HepG2 (cell line): Measurements from ENCODE around the gene CHI3L1. TPM values are rescaled to one million over a fixed set of nuclear protein-coding genes. Genes with fewer than 3 reads are reported as not detected.

ENCODE experiments used
- ATAC-seq: fragments of 200-7000 bp; cut with Tn5 transposase; 3 replicates; pipeline ENCODE4 v1.9.1; 2020; ENCODE audit warnings: mild to moderate bottlenecking, moderate library complexity
- BruUV-seq: library from RNA; stranded (reverse); fragments of 400-500 nt; replicated peaks from 2 replicates; lab custom pipeline; 2021; lab: Mats Ljungman, UMichigan
- CTCF ChIA-PET: fragments of 300-600 bp; formaldehyde crosslinking; extraction: SDS; loops from one replicate; lab custom pipeline; 2021; ENCODE audit warnings: low total read pairs, inconsistent platforms, low intra/inter-chr PET ratio; lab: Yijun Ruan, JAX
- POLR2A ChIA-PET: fragments of 350-600 bp; sonication (Branson Sonifier 250); formaldehyde crosslinking; loops from one replicate; lab custom pipeline; 2020; ENCODE audit warnings: antibody characterized with exemption, inconsistent platforms; lab: Yijun Ruan, JAX
- DNase-seq: peaks from one replicate; pipeline ENCODE4 v3.0.0-alpha.2; 2015; ENCODE audit warnings: low spot score
- FAIRE-seq: peaks from 3 replicates; lab custom pipeline; 2011; peaks lifted over from hg19 to GRCh38; lab: Jason Lieb, UNC
- H2AFZ ChIP-seq: one replicate; pipeline ENCODE4 v1.6.1; 2011; ENCODE audit warnings: low read length, inconsistent platforms
- H3K27ac ChIP-seq: fragments of 300-600 bp; 3 replicates; pipeline ENCODE4 v1.8.0; 2011; ENCODE audit warnings: mixed run types, mild to moderate bottlenecking, mixed read lengths, low read length, inconsistent platforms; ENCODE audit not compliant: insufficient read depth; ENCODE audit errors: extremely low read length
- H3K27me3 ChIP-seq, 2 experiments: fragments of 200-600 bp in 1 of 2; 2 replicates in 1 of 2; 3 replicates in 1 of 2; pipeline versions ENCODE4 v1.6.0 to v1.8.0; 2011; ENCODE audit warnings: low read length in 2 of 2, mild to moderate bottlenecking in 2 of 2, moderate library complexity in 2 of 2, inconsistent platforms in 1 of 2; ENCODE audit not compliant: insufficient read depth in 2 of 2, control insufficient read depth in 1 of 2
- H3K36me3 ChIP-seq, 2 experiments: fragments of 200-600 bp in 1 of 2; replicated peaks in 1 of 2; 2 replicates in 1 of 2; 3 replicates in 1 of 2; pipeline versions ENCODE4 v1.5.1 to v1.8.0; 2011; ENCODE audit warnings: low read length in 2 of 2, inconsistent platforms in 1 of 2; ENCODE audit not compliant: insufficient read depth in 2 of 2, control insufficient read depth in 1 of 2
- H3K4me1 ChIP-seq: 2 replicates; pipeline ENCODE4 v1.5.1; 2012; ENCODE audit warnings: low read length, inconsistent platforms; ENCODE audit not compliant: insufficient read depth
- H3K4me2 ChIP-seq: 2 replicates; pipeline ENCODE4 v1.6.0; 2011; ENCODE audit warnings: low read depth, low read length, inconsistent platforms
- H3K4me3 ChIP-seq, 3 experiments: fragments of 200-600 bp in 1 of 3; sonication (generic), shearing (Covaris generic) in 1 of 3; replicated peaks in 1 of 3; 2 replicates each; pipeline ENCODE4 v1.5.1; 2011 to 2016; ENCODE audit warnings: low read length in 3 of 3, inconsistent platforms in 2 of 3, low read depth in 2 of 3, mild to moderate bottlenecking in 2 of 3, control low read depth in 1 of 3, mixed read lengths in 1 of 3; ENCODE audit not compliant: insufficient read depth in 1 of 3
- H3K79me2 ChIP-seq: one replicate; pipeline ENCODE4 v1.6.1; 2011; ENCODE audit warnings: low read length, inconsistent platforms; ENCODE audit not compliant: insufficient read depth
- H3K9ac ChIP-seq: 2 replicates; pipeline ENCODE4 v1.6.0; 2011; ENCODE audit warnings: mild to moderate bottlenecking, low read depth, low read length, inconsistent platforms; ENCODE audit not compliant: insufficient read depth
- H3K9me3 ChIP-seq: 2 replicates; pipeline ENCODE4 v1.5.1; 2012; ENCODE audit warnings: mild to moderate bottlenecking, low read length
- H4K20me1 ChIP-seq: 2 replicates; pipeline ENCODE4 v1.6.0; 2011; ENCODE audit warnings: inconsistent platforms, mild to moderate bottlenecking, low read length, moderate library complexity; ENCODE audit not compliant: insufficient read depth
- ARID2 ChIP-seq: sonication (generic); formaldehyde crosslinking; IDR thresholded peaks from 2 replicates; pipeline ENCODE4 v1.8.1; 2022; ENCODE audit warnings: mild to moderate bottlenecking, missing genetic modification reagents, borderline replicate concordance
- DZIP1 ChIP-seq: sonication (generic); formaldehyde crosslinking; IDR thresholded peaks from 2 replicates; pipeline ENCODE4 v1.5.0; 2020; ENCODE audit warnings: mild to moderate bottlenecking, missing genetic modification reagents
- HOXD1 ChIP-seq: sonication (generic); formaldehyde crosslinking; IDR thresholded peaks from 2 replicates; pipeline ENCODE4 v1.5.0; 2020; ENCODE audit warnings: missing genetic modification reagents
- NR3C1 ChIP-seq: sonication (generic); formaldehyde crosslinking; IDR thresholded peaks from 2 replicates; pipeline ENCODE4 v1.4.0; 2020; ENCODE audit warnings: missing genetic modification reagents
- PHF5A ChIP-seq: IDR thresholded peaks from one replicate; pipeline ENCODE4 v1.6.1; 2018; ENCODE audit warnings: low read depth, missing genetic modification reagents; ENCODE audit not compliant: unreplicated experiment
- ZBTB7A ChIP-seq: sonication (generic); formaldehyde crosslinking; IDR thresholded peaks from 2 replicates; pipeline ENCODE4 v1.8.0; 2022; ENCODE audit warnings: mild to moderate bottlenecking, missing genetic modification reagents
- ZFP41 ChIP-seq: sonication (generic); formaldehyde crosslinking; IDR thresholded peaks from 2 replicates; pipeline ENCODE4 v1.4.0; 2020; ENCODE audit warnings: mild to moderate bottlenecking, missing genetic modification reagents, borderline replicate concordance
- ZFP91 ChIP-seq: sonication (generic); formaldehyde crosslinking; IDR thresholded peaks from 2 replicates; pipeline ENCODE4 v1.9.0; 2022; ENCODE audit warnings: missing genetic modification reagents, mild to moderate bottlenecking, borderline replicate concordance
- ZNF234 ChIP-seq: sonication (generic); formaldehyde crosslinking; conservative IDR thresholded peaks from 2 replicates; pipeline ENCODE4 v1.5.1; 2020; ENCODE audit warnings: mild to moderate bottlenecking, missing genetic modification reagents
- ZNF33A ChIP-seq: sonication (generic); formaldehyde crosslinking; IDR thresholded peaks from 2 replicates; pipeline ENCODE4 v1.5.1; 2020; ENCODE audit warnings: missing genetic modification reagents, mild to moderate bottlenecking, moderate library complexity, borderline replicate concordance
- ZNF441 ChIP-seq: sonication (generic); formaldehyde crosslinking; IDR thresholded peaks from 2 replicates; pipeline ENCODE4 v1.7.0; 2021; ENCODE audit warnings: missing genetic modification reagents, borderline replicate concordance
- ZNF530 ChIP-seq: sonication (generic); formaldehyde crosslinking; IDR thresholded peaks from 2 replicates; pipeline ENCODE4 v1.5.0; 2020; ENCODE audit warnings: low read depth, mild to moderate bottlenecking, missing genetic modification reagents
- ZNF749 ChIP-seq: sonication (generic); formaldehyde crosslinking; IDR thresholded peaks from 2 replicates; pipeline ENCODE4 v1.8.0; 2022; ENCODE audit warnings: mild to moderate bottlenecking, missing genetic modification reagents, moderate library complexity, borderline replicate concordance
- ZNF768 ChIP-seq: sonication (generic); formaldehyde crosslinking; IDR thresholded peaks from 2 replicates; pipeline ENCODE4 v1.4.0; 2020; ENCODE audit warnings: missing genetic modification reagents
- WGBS: methylation state at CpG from one replicate; pipeline ENCODE4 v1.1.6; 2017; ENCODE audit warnings: low lambda C conversion rate; 5-methylcytosine and 5-hydroxymethylcytosine counted together
- in situ Hi-C: cut with HindIII; loops from 2 replicates; pipeline ENCODE4 v1.10.0; 2017; ENCODE audit warnings: low pct_unique_long_range_greater_than_20kb; ENCODE audit not compliant: extremely low pct_ligation_motif_present
- intact Hi-C: fragments of 100-400 bp; cut with micrococcal nuclease; formaldehyde crosslinking; loops from one replicate; pipeline ENCODE4 v1.10.0; 2022; ENCODE audit not compliant: unreplicated experiment
- polyA plus RNA-seq, 8 experiments: library from polyadenylated mRNA; depleted of rRNA in 3 of 8; stranded (reverse) in 7 of 8; unstranded in 1 of 8; fragments of >200 nt; fragmentation: Illumina TruSeq in 4 of 8; extraction: Trizol in 4 of 8; gene quantifications; 2 replicates each; pipeline versions ENCODE4 v1.2.1 to v1.2.3, GENCODE V29; 2011 to 2016; ENCODE audit warnings: low read depth in 4 of 8, missing spikeins in 1 of 8, mixed read lengths in 1 of 8; ENCODE audit not compliant: insufficient read depth in 1 of 8
- total RNA-seq, 5 experiments: library from RNA; depleted of rRNA; stranded (reverse); fragments of >200 nt; fragmentation: Illumina TruSeq; extraction: Trizol; gene quantifications; 2 replicates each; pipeline ENCODE4 v1.2.3, GENCODE V29; 2016; ENCODE audit warnings: low read depth in 1 of 5

CHI3L1 gene
- total and polyA plus RNA-seq, 2 of the 13 experiments (the other 11 are each of a cell fraction or from before 2014, with no cell fraction given) = 0.09 to 0.13 TPM

- ATAC-seq (no peak), DNase-seq (no peak), FAIRE-seq (no peak)
- Histone ChIP-seq H3K27ac (no peak overlapping the region), H3K36me3 (no peaks in the 10 kb centered on the region), H3K4me3 (no peak overlapping the region), H3K9me3 (no peaks in the 10 kb centered on the region), H4K20me1 (0 out of 2 replicates have a peak, but pooled peaks cover 4% of the 10 kb centered on the region), H2AFZ (no peak overlapping the region), H3K9ac (no peak overlapping the region), H3K4me1 (peaks cover 20% of the 10 kb centered on the region), H3K4me2 (no peak overlapping the region), H3K79me2 (no peaks in the 10 kb centered on the region), H3K27me3 (peaks cover 2 to 6% of the 10 kb centered on the region in 2 experiments; a peak in 3 of 5 replicates)
- ChIA-PET POLR2A (no interaction called here), CTCF (no interaction called here)
- no peak for TF ChIP-seq ZNF749
- TF ChIP-seq ZNF768 = peak; percentile 92
- no peak for TF ChIP-seq ZFP41
- TF ChIP-seq ZNF530 (CRISPR knock-in tag) = no peak
- TF ChIP-seq HOXD1 = no peak
- intact Hi-C loops = no loop called here
- WGBS = 62% methylated on average over 4 of the region's 12 CpGs
- in situ Hi-C loops = loop anchor here (5.0 kb wide), 1 partner anchor 57 kb away; no protein-coding TSS in a partner anchor
- BruUV-seq = no TSS peak
These were observed 12.0 kb downstream of the CHI3L1 start for GRCh38 chr1:203174324-203174985.

- Histone ChIP-seq H3K79me2 (no peaks in the 10 kb centered on the region), H3K36me3 (no peaks in the 10 kb centered on the region), H3K27me3 (peaks cover 2 to 13% of the 10 kb centered on the region in 2 experiments; a peak in 3 of 5 replicates), H3K4me3 (no peak overlapping the region), H3K4me1 (peaks cover 17% of the 10 kb centered on the region), H3K27ac (no peak overlapping the region), H4K20me1 (0 out of 2 replicates have a peak, but pooled peaks cover 4% of the 10 kb centered on the region), H3K9ac (no peak overlapping the region), H3K4me2 (no peak overlapping the region), H3K9me3 (no peaks in the 10 kb centered on the region), H2AFZ (no peak overlapping the region)
- DNase-seq (no peak), ATAC-seq (no peak), FAIRE-seq (no peak)
- intact Hi-C loops (no loop called here), in situ Hi-C loops (loop anchor here (5.0 kb wide), 1 partner anchor 56 kb away; no protein-coding TSS in a partner anchor)
- BruUV-seq = no TSS peak
- CTCF ChIA-PET = no interaction called here
- POLR2A ChIA-PET = no interaction called here
- WGBS = 0% methylated on average over 5 of the region's 5 CpGs
- TF ChIP-seq ZFP91 (CRISPR knock-in tag) (no peak), DZIP1 (CRISPR knock-in tag) (no peak), ZNF234 (CRISPR knock-in tag) (no peak), ZNF33A (CRISPR knock-in tag) (no peak), ZNF441 (CRISPR knock-in tag) (no peak), ZNF749 (no peak), NR3C1 (no peak), ZBTB7A (CRISPR knock-in tag) (no peak), ARID2 (no peak), PHF5A (no peak)
These were observed 12.9 kb downstream of the CHI3L1 start for GRCh38 chr1:203173566-203173965.
